Small intestine (tissue), 7 donors: ENCODE measurements around the gene DENND2D. TPM values are rescaled to one million over a fixed set of nuclear protein-coding genes. Genes with fewer than 3 reads are reported as not detected.

ENCODE experiments used
- DNase-seq, 2 donors: peaks; one replicate each; pipeline versions ENCODE4 v3.0.0 to v3.0.0-alpha.2; 2013
- FAIRE-seq: peaks from 2 replicates; lab custom pipeline; 2012; peaks lifted over from hg19 to GRCh38; lab: Jason Lieb, UNC
- H3K27ac ChIP-seq, 3 donors: one replicate each; pipeline ENCODE4 v1.5.1; 2013; ENCODE audit warnings: low read length in 2 of 3, mild to moderate bottlenecking in 2 of 3, control low read depth in 1 of 3, inconsistent platforms in 1 of 3, low read depth in 1 of 3, moderate library complexity in 1 of 3
- H3K27me3 ChIP-seq, 3 donors: one replicate each; pipeline ENCODE4 v1.6.1; 2013; ENCODE audit warnings: low read length in 3 of 3, inconsistent platforms in 1 of 3; ENCODE audit not compliant: control insufficient read depth in 3 of 3, insufficient read depth in 3 of 3
- H3K36me3 ChIP-seq, 3 donors: one replicate each; pipeline ENCODE4 v1.6.1; 2013; ENCODE audit warnings: low read length in 3 of 3, inconsistent platforms in 1 of 3, low read depth in 1 of 3, mild to moderate bottlenecking in 1 of 3, moderate library complexity in 1 of 3; ENCODE audit not compliant: control insufficient read depth in 3 of 3, insufficient read depth in 2 of 3
- H3K4me1 ChIP-seq, 3 donors: one replicate each; pipeline ENCODE4 v1.6.1; 2013; ENCODE audit warnings: low read length in 2 of 3, inconsistent platforms in 1 of 3, low read depth in 1 of 3, mild to moderate bottlenecking in 1 of 3, moderate library complexity in 1 of 3; ENCODE audit not compliant: control insufficient read depth in 3 of 3, insufficient read depth in 2 of 3
- H3K4me3 ChIP-seq, 3 donors: one replicate each; pipeline ENCODE4 v1.5.1; 2013; ENCODE audit warnings: low read length in 3 of 3, control low read depth in 1 of 3, inconsistent platforms in 1 of 3, low read depth in 1 of 3, mild to moderate bottlenecking in 1 of 3, moderate library complexity in 1 of 3
- H3K9me3 ChIP-seq, 2 donors: one replicate each; pipeline ENCODE4 v1.6.1; 2013; ENCODE audit warnings: low read depth in 1 of 2, low read length in 1 of 2; ENCODE audit not compliant: control insufficient read depth in 2 of 2, insufficient read depth in 1 of 2
- WGBS, 3 donors: extraction: QIAGEN DNeasy Blood & Tissue Kit; methylation state at CpG; one replicate each; pipeline ENCODE4 v1.1.7; 2013; 5-methylcytosine and 5-hydroxymethylcytosine counted together
- polyA plus RNA-seq, 4 donors: library from polyadenylated mRNA; stranded (reverse) in 3 of 4; unstranded in 1 of 4; fragments of 200-250 nt in 3 of 4; fragments of 120-200 nt in 1 of 4; gene quantifications; one replicate each; pipeline versions ENCODE4 v1.2.1 to v1.2.3, GENCODE V29; 2013
- donor health status: healthy with polysubstance abuse.
- donor health status: control.
- donor health status: control.
- donor health status: Bipolar disorder and iron deficiency.
- donor health status: healthy.

DENND2D gene
- polyA plus RNA-seq, 4 donors = 31.3 to 54.6 (median 40.5) TPM

- H3K9me3 ChIP-seq = no peaks in the 10 kb centered on the region
- WGBS, 3 donors = 94 to 97% (median 96%) methylated on average over 2 of the region's 2 CpGs
- H3K27ac ChIP-seq = no peak overlapping the region
- peaks cover 0 to 4% (median 0%) of the 10 kb centered on the region in 3 donors for H3K4me1 ChIP-seq
- FAIRE-seq (no peak), DNase-seq (no peak)
- H3K4me3 ChIP-seq = no peak overlapping the region
- no peaks in the 10 kb centered on the region for H3K27me3 ChIP-seq
- H3K36me3 ChIP-seq = peaks cover 0 to 15% (median 3%) of the 10 kb centered on the region in 3 donors
Observed at GRCh38 chr1:111164151-111164550, 36.3 kb downstream of the DENND2D start.

GRCh38 chr1:111163363-111163762, 37.1 kb downstream of the DENND2D start:
- Histone ChIP-seq H3K4me3 (no peak overlapping the region), H3K36me3 (peaks cover 0 to 13% (median 3%) of the 10 kb centered on the region in 3 donors), H3K9me3 (no peaks in the 10 kb centered on the region), H3K27me3 (no peaks in the 10 kb centered on the region), H3K4me1 (peaks cover 0 to 4% (median 0%) of the 10 kb centered on the region in 3 donors), H3K27ac (no peak overlapping the region)
- 93 to 97% (median 94%) methylated on average over 4 of the region's 4 CpGs for WGBS, 3 donors
- no peak for DNase-seq
- no peak for FAIRE-seq

- Histone ChIP-seq H3K27ac (no peak overlapping the region), H3K27me3 (no peaks in the 10 kb centered on the region), H3K9me3 (no peaks in the 10 kb centered on the region), H3K4me3 (no peak overlapping the region), H3K4me1 (peaks cover 0 to 4% (median 3%) of the 10 kb centered on the region in 3 donors), H3K36me3 (peaks cover 0 to 13% (median 3%) of the 10 kb centered on the region in 3 donors)
- FAIRE-seq = no peak
- no peak for DNase-seq
- WGBS, 3 donors = 95 to 98% (median 97%) methylated on average over 2 of the region's 2 CpGs
Observed at GRCh38 chr1:111162488-111162880, 38.0 kb downstream of the DENND2D start.

- DNase-seq = peak in 1 of 2 donors; percentile 54
- H3K36me3 ChIP-seq = peaks cover 0 to 13% (median 3%) of the 10 kb centered on the region in 3 donors
- 7 to 33% (median 30%) methylated on average over 1 of the region's 1 CpG for WGBS, 3 donors
- H3K27ac ChIP-seq = no peak overlapping the region
- no peaks in the 10 kb centered on the region for H3K27me3 ChIP-seq
- no peak overlapping the region for H3K4me3 ChIP-seq
- no peak for FAIRE-seq
- H3K4me1 ChIP-seq = peaks cover 3 to 4% (median 3%) of the 10 kb centered on the region in 3 donors
- H3K9me3 ChIP-seq = no peaks in the 10 kb centered on the region
Observed at GRCh38 chr1:111161843-111162487, 38.5 kb downstream of the DENND2D start.

- peak; percentile 69 to 88 for DNase-seq
- Histone ChIP-seq H3K9me3 (no peaks in the 10 kb centered on the region), H3K4me3 (no peak overlapping the region), H3K4me1 (peaks cover 3 to 5% (median 4%) of the 10 kb centered on the region in 3 donors), H3K36me3 (peaks cover 0 to 14% (median 3%) of the 10 kb centered on the region in 3 donors), H3K27me3 (no peaks in the 10 kb centered on the region), H3K27ac (no peak overlapping the region)
- 12 to 67% (median 57%) methylated on average over 2 of the region's 2 CpGs for WGBS, 3 donors
- FAIRE-seq = peak; percentile 5
Observed at GRCh38 chr1:111157431-111157830, 43.0 kb downstream of the DENND2D start.

GRCh38 chr1:111154021-111154999, 46.1 kb downstream of the DENND2D start:
- no peak for DNase-seq
- no peak overlapping the region for H3K4me3 ChIP-seq
- FAIRE-seq = no peak
- H3K9me3 ChIP-seq = no peaks in the 10 kb centered on the region
- H3K36me3 ChIP-seq = peaks cover 2 to 22% (median 5%) of the 10 kb centered on the region in 3 donors
- 90 to 97% (median 93%) methylated on average over 5 of the region's 5 CpGs for WGBS, 3 donors
- H3K4me1 ChIP-seq = peaks cover 0 to 5% (median 3%) of the 10 kb centered on the region in 3 donors
- no peaks in the 10 kb centered on the region for H3K27me3 ChIP-seq
- no peak overlapping the region for H3K27ac ChIP-seq

- 59 to 73% (median 60%) methylated on average over 3 of the region's 3 CpGs for WGBS, 3 donors
- H3K36me3 ChIP-seq = peaks cover 4 to 23% (median 10%) of the 10 kb centered on the region in 3 donors
- no peak for FAIRE-seq
Observed at GRCh38 chr1:111151838-111152237, 48.6 kb downstream of the DENND2D start.

GRCh38 chr1:111148376-111148881, 52.0 kb downstream of the DENND2D start:
- peaks cover 4 to 24% (median 10%) of the 10 kb centered on the region in 3 donors for H3K36me3 ChIP-seq
- H3K27me3 ChIP-seq = no peaks in the 10 kb centered on the region
- no peak overlapping the region for H3K27ac ChIP-seq
- H3K9me3 ChIP-seq = no peaks in the 10 kb centered on the region
- no peak for DNase-seq
- H3K4me1 ChIP-seq = peaks cover 0 to 3% (median 0%) of the 10 kb centered on the region in 3 donors
- no peak overlapping the region for H3K4me3 ChIP-seq
- WGBS, 3 donors = 69 to 83% (median 77%) methylated on average over 2 of the region's 2 CpGs
- no peak for FAIRE-seq

More at GRCh38 chr1:111151838-111152237, 48.6 kb downstream of the DENND2D start:
- no peak for DNase-seq
- no peaks in the 10 kb centered on the region for H3K9me3 ChIP-seq
- no peaks in the 10 kb centered on the region for H3K27me3 ChIP-seq
- H3K27ac ChIP-seq = no peak overlapping the region
- peaks cover 0 to under 1% (median 0%) of the 10 kb centered on the region in 3 donors for H3K4me1 ChIP-seq
- H3K4me3 ChIP-seq = no peak overlapping the region
